ENCODE data around the gene HMGCS2.

The HMGCS2 gene

GRCh38 chr1:119718409-119718808 lies 50.3 kb downstream of the HMGCS2 start:
- no peak overlapping the region for H3K4me3 ChIP-seq (ENCODE audit: insufficient read depth, low read length, poor library complexity, severe bottlenecking)
- H3K79me2 ChIP-seq (ENCODE audit: insufficient read depth, low read length), result peaks cover 79% of the 10 kb centered on the region
- no peaks in the 10 kb centered on the region for H3F3A ChIP-seq (ENCODE audit: insufficient read depth)
- peaks cover 24% of the 10 kb centered on the region; the same call in 1 of the 2 replicates for H4K20me1 ChIP-seq (ENCODE audit: low read depth, low read length)
- no peaks in the 10 kb centered on the region for H3K9me2 ChIP-seq (replicated peaks; ENCODE audit: insufficient read depth, low read length)
- H3K9ac ChIP-seq (ENCODE audit: low read length), result no peak overlapping the region
- H3K27me3 ChIP-seq (ENCODE audit: low read length), result no peaks in the 10 kb centered on the region
- TF ChIP-seq CTCF (IDR thresholded peaks at IDR 0.05; ENCODE audit: insufficient read depth, low read length, poor library complexity, severe bottlenecking) (no peak), EZH2phosphoT487 (conservative IDR thresholded peaks at IDR 0.05; ENCODE audit: low read length) (no peak)
- no peak overlapping the region for H2AFZ ChIP-seq (ENCODE audit: low read depth, low read length, severe bottlenecking)
- no peak overlapping the region for H3K27ac ChIP-seq (ENCODE audit: low read depth, low read length)
- no peak overlapping the region for H3K4me2 ChIP-seq (ENCODE audit: low read depth, low read length, poor library complexity, severe bottlenecking)
- H3K36me3 ChIP-seq (ENCODE audit: low read length), result no peaks in the 10 kb centered on the region
- H3K9me3 ChIP-seq (ENCODE audit: insufficient read depth, low read length), result no peaks in the 10 kb centered on the region

GRCh38 chr1:119715542-119715941 lies 53.2 kb downstream of the HMGCS2 start:
- Histone ChIP-seq H4K20me1 (ENCODE audit: low read depth, low read length) (peaks cover 21% of the 10 kb centered on the region; the same call in 1 of the 2 replicates), H3K9ac (ENCODE audit: low read length) (0 out of 2 replicates have a peak overlapping the region, but pooled peaks have one; percentile 1), H3K27ac (ENCODE audit: low read depth, low read length) (no peak overlapping the region), H2AFZ (ENCODE audit: low read depth, low read length, severe bottlenecking) (no peak overlapping the region), H3K4me3 (ENCODE audit: insufficient read depth, low read length, poor library complexity, severe bottlenecking) (no peak overlapping the region), H3K79me2 (ENCODE audit: insufficient read depth, low read length) (peaks cover 86% of the 10 kb centered on the region), H3F3A (ENCODE audit: insufficient read depth) (no peaks in the 10 kb centered on the region), H3K27me3 (ENCODE audit: low read length) (no peaks in the 10 kb centered on the region), H3K9me3 (ENCODE audit: insufficient read depth, low read length) (no peaks in the 10 kb centered on the region), H3K9me2 (replicated peaks; ENCODE audit: insufficient read depth, low read length) (no peaks in the 10 kb centered on the region), H3K36me3 (ENCODE audit: low read length) (no peaks in the 10 kb centered on the region), H3K4me2 (ENCODE audit: low read depth, low read length, poor library complexity, severe bottlenecking) (peak overlapping the region; percentile 89)
- TF ChIP-seq EZH2phosphoT487 (conservative IDR thresholded peaks at IDR 0.05; ENCODE audit: low read length), result no peak

- TF ChIP-seq EZH2phosphoT487 (conservative IDR thresholded peaks at IDR 0.05; ENCODE audit: low read length), result no peak
- TF ChIP-seq CTCF (IDR thresholded peaks at IDR 0.05; ENCODE audit: insufficient read depth, low read length, poor library complexity, severe bottlenecking), result no peak
- peak overlapping the region; percentile 89 for H3K4me2 ChIP-seq (ENCODE audit: low read depth, low read length, poor library complexity, severe bottlenecking)
- no peak overlapping the region for H2AFZ ChIP-seq (ENCODE audit: low read depth, low read length, severe bottlenecking)
- peaks cover 13% of the 10 kb centered on the region; the same call in 1 of the 2 replicates for H4K20me1 ChIP-seq (ENCODE audit: low read depth, low read length)
- H3K79me2 ChIP-seq (ENCODE audit: insufficient read depth, low read length), result peaks cover 77% of the 10 kb centered on the region
- peak overlapping the region; percentile 97 for H3K4me3 ChIP-seq (ENCODE audit: insufficient read depth, low read length, poor library complexity, severe bottlenecking)
- no peaks in the 10 kb centered on the region for H3K27me3 ChIP-seq (ENCODE audit: low read length)
- no peaks in the 10 kb centered on the region for H3K9me3 ChIP-seq (ENCODE audit: insufficient read depth, low read length)
- H3K36me3 ChIP-seq (ENCODE audit: low read length), result no peaks in the 10 kb centered on the region
- H3K9ac ChIP-seq (ENCODE audit: low read length), result peak overlapping the region; percentile 99; the same call in 1 of the 2 replicates
- H3K27ac ChIP-seq (ENCODE audit: low read depth, low read length), result no peak overlapping the region
- H3F3A ChIP-seq (ENCODE audit: insufficient read depth), result no peaks in the 10 kb centered on the region
- no peaks in the 10 kb centered on the region for H3K9me2 ChIP-seq (replicated peaks; ENCODE audit: insufficient read depth, low read length)
Measured at GRCh38 chr1:119714583-119714982, 54.1 kb downstream of the HMGCS2 start.

GRCh38 chr1:119713749-119714456 lies 54.8 kb downstream of the HMGCS2 start:
- Histone ChIP-seq H3K9me3 (ENCODE audit: insufficient read depth, low read length) (no peaks in the 10 kb centered on the region), H3K27me3 (ENCODE audit: low read length) (no peaks in the 10 kb centered on the region), H3K36me3 (ENCODE audit: low read length) (no peaks in the 10 kb centered on the region), H3K4me2 (ENCODE audit: low read depth, low read length, poor library complexity, severe bottlenecking) (peak overlapping the region; percentile 89), H3F3A (ENCODE audit: insufficient read depth) (no peaks in the 10 kb centered on the region), H3K9ac (ENCODE audit: low read length) (peak overlapping the region; percentile 99), H3K27ac (ENCODE audit: low read depth, low read length) (peak overlapping the region; percentile 73), H3K9me2 (replicated peaks; ENCODE audit: insufficient read depth, low read length) (no peaks in the 10 kb centered on the region), H4K20me1 (ENCODE audit: low read depth, low read length) (peaks cover 13% of the 10 kb centered on the region; the same call in 1 of the 2 replicates), H2AFZ (ENCODE audit: low read depth, low read length, severe bottlenecking) (no peak overlapping the region), H3K4me3 (ENCODE audit: insufficient read depth, low read length, poor library complexity, severe bottlenecking) (peak overlapping the region; percentile 97), H3K79me2 (ENCODE audit: insufficient read depth, low read length) (peaks cover 70% of the 10 kb centered on the region)
- no peak for TF ChIP-seq CTCF (IDR thresholded peaks at IDR 0.05; ENCODE audit: insufficient read depth, low read length, poor library complexity, severe bottlenecking)
- TF ChIP-seq EZH2phosphoT487 (conservative IDR thresholded peaks at IDR 0.05; ENCODE audit: low read length), result no peak
